ENCODE measurements around the gene HDAC4.

HDAC4 gene

DNA sequence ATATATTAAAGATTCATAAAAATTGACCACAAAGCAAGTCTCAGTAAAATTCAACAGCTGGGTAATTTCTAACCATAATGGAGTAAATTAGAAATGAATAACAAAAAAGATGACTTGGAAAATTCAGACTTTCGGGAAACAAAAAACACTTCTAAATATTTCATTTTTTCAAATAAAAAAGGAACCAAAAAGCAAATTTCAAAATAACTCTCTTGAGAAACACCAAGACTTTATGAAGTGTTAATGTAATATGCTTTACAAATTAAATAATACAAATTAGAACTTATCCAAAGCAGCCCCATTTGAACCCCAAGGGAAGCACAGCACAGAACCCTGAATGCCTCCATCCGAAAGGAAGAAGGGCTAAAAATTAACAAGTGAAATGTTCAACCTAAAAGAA lies 175.9 kb downstream of the HDAC4 start:
- H3K27me3 ChIP-seq: no peaks in the 10 kb centered on the region
- TF ChIP-seq, protein P1, sequence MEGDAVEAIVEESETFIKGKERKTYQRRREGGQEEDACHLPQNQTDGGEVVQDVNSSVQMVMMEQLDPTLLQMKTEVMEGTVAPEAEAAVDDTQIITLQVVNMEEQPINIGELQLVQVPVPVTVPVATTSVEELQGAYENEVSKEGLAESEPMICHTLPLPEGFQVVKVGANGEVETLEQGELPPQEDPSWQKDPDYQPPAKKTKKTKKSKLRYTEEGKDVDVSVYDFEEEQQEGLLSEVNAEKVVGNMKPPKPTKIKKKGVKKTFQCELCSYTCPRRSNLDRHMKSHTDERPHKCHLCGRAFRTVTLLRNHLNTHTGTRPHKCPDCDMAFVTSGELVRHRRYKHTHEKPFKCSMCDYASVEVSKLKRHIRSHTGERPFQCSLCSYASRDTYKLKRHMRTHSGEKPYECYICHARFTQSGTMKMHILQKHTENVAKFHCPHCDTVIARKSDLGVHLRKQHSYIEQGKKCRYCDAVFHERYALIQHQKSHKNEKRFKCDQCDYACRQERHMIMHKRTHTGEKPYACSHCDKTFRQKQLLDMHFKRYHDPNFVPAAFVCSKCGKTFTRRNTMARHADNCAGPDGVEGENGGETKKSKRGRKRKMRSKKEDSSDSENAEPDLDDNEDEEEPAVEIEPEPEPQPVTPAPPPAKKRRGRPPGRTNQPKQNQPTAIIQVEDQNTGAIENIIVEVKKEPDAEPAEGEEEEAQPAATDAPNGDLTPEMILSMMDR (IDR thresholded peaks at IDR 0.05): no peak
- peak overlapping the region; percentile 30 to 63 for H3K4me3 ChIP-seq (ENCODE audit: low read depth in 1 of 2, low read length in 1 of 2)
- peaks cover 93 to 100% of the 10 kb centered on the region in 2 experiments for H3K4me1 ChIP-seq (ENCODE audit: control insufficient read depth in 1 of 2, insufficient read depth in 1 of 2, low read depth in 1 of 2, low read length in 1 of 2)
- H3K36me3 ChIP-seq: no peaks in the 10 kb centered on the region
- H3K9me3 ChIP-seq: no peaks in the 10 kb centered on the region
- H3K27ac ChIP-seq: peak overlapping the region; percentile 80

DNA sequence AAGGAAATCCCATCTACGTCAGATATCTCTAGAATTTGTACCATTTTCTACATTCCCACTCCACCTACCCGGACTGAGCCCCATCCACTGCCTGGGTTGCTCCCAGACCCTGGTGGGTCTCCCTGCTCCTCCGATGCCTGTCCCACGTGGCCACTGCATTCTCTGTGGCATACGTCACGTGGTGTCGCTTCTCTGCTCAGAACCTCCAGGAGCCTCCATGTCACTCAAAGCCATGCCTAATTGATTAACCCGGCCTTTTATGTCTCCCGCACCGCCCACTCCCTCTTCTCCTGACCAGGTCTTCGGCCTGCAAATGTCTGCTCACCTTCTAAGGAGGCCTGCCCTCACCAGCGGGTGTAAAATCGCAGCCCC lies 176.6 kb downstream of the HDAC4 start:
- TF ChIP-seq, protein P1 (IDR thresholded peaks at IDR 0.05): no peak
- H3K4me1 ChIP-seq (ENCODE audit: control insufficient read depth in 1 of 2, insufficient read depth in 1 of 2, low read depth in 1 of 2, low read length in 1 of 2): peaks cover 92 to 100% of the 10 kb centered on the region in 2 experiments

DNA sequence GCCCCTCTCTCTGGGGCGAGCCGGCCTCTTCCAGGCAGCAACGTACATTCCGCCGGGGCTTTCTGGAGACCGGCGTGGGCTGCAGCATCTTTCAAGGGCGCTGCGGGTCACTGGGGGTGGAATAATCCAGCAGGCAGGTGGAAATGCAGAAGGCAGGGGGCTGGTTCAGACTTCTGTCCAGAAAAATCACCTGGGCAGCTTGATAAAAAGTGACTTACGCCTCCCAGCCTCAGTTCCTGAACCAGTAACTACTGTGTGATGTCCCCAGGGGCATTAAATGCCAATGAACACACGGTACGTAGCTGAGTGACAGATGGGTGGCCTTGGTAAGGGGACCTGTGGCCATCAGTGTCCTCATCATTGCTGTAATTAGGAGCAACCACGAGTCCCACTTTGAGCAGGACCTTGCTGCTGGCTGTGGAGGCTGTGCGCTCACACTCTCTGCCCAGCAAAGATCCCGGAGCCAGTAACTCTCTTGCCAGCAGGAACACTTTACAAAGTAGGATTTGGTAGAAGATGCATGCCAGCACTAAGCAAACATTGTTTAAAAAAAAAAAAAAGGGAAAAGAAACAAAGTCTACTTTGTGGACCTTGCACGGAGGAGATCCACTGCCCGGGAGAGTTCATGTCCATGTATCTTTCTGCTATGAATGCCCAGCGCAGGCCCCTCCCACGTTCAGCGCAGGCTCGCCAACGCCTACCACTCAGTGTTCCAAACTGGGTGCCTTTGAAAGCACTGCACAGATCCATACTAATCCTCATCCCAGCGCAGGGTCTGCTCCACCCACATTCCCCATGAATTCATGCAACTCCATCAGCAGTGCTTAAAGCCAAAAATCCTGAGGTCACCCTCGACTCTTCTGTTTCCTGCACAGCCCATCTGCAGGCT lies 177.3 kb downstream of the HDAC4 start:
- Histone ChIP-seq H3K36me3 (no peaks in the 10 kb centered on the region), H3K27ac (peak overlapping the region; percentile 80), H3K9me3 (no peaks in the 10 kb centered on the region), H3K4me1 (ENCODE audit: control insufficient read depth in 1 of 2, insufficient read depth in 1 of 2, low read depth in 1 of 2, low read length in 1 of 2) (peaks cover 91 to 94% of the 10 kb centered on the region in 2 experiments), H3K4me3 (ENCODE audit: low read depth in 1 of 2, low read length in 1 of 2) (peak overlapping the region; percentile 54 to 63), H3K27me3 (no peaks in the 10 kb centered on the region)
- TF ChIP-seq, protein P1 (IDR thresholded peaks at IDR 0.05): no peak

More for the DNA sequence above, 176.6 kb downstream of the HDAC4 start:
- no peaks in the 10 kb centered on the region for H3K9me3 ChIP-seq
- H3K36me3 ChIP-seq: no peaks in the 10 kb centered on the region
- peak overlapping the region; percentile 54 to 63 for H3K4me3 ChIP-seq (ENCODE audit: low read depth in 1 of 2, low read length in 1 of 2)
- H3K27ac ChIP-seq: peak overlapping the region; percentile 80
- no peaks in the 10 kb centered on the region for H3K27me3 ChIP-seq

DNA sequence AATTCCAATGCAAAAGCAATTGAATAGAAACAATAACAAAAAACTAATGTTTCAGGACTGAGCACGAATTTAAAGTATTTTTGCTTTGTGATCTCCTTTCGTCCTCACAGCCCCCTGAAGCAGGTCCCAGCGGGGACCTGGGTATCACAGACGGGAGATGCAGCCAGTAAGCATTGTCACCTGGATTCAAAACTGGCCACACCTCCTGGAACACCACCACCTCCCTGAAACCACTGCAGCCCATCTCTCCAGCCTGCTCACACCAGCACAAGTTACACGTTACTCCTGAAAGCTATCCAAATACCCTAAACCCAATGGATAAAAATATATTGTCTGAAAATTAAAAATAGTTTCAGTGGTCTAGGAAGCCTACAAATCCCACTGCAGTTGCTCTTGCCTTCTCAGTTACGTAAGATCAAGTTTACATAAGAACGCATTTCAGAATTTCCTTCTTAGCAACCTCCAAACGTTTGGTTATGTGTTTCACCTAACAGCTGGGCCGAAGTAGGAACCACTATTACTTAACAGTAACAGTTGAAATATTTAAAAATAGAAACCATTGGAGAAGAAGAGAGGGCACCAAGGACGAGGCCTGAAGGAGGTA lies 178.0 kb downstream of the HDAC4 start:
- Histone ChIP-seq H3K4me3 (ENCODE audit: low read depth in 1 of 2, low read length in 1 of 2) (peak overlapping the region; percentile 54 to 63), H3K27me3 (no peaks in the 10 kb centered on the region), H3K4me1 (ENCODE audit: control insufficient read depth in 1 of 2, insufficient read depth in 1 of 2, low read depth in 1 of 2, low read length in 1 of 2) (peaks cover 85 to 89% of the 10 kb centered on the region in 2 experiments), H3K27ac (peak overlapping the region; percentile 80), H3K9me3 (no peaks in the 10 kb centered on the region), H3K36me3 (no peaks in the 10 kb centered on the region)
- TF ChIP-seq, protein P1 (IDR thresholded peaks at IDR 0.05): no peak

DNA sequence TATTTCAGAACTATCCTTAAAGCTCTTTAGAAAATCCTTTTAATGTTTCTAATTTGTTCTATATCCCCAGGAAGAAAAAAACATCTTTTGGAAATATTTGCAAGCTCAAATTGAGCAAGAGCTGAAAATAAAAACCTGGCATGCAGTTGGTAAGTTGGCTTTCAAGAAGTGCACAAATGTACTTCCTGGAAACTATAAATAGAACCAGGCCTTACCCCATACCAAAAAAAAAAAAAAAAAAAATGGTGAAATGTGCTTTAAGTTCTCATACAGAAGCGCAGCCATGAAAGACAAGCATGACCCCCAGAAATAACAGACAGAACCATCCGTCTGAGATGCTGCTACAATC lies 178.5 kb downstream of the HDAC4 start:
- TF ChIP-seq, protein P1 (IDR thresholded peaks at IDR 0.05): no peak
- H3K4me3 ChIP-seq (ENCODE audit: low read depth in 1 of 2, low read length in 1 of 2): peak overlapping the region; percentile 54 to 63
- H3K36me3 ChIP-seq: no peaks in the 10 kb centered on the region
- peaks cover 85 to 89% of the 10 kb centered on the region in 2 experiments for H3K4me1 ChIP-seq (ENCODE audit: control insufficient read depth in 1 of 2, insufficient read depth in 1 of 2, low read depth in 1 of 2, low read length in 1 of 2)
- peak overlapping the region; percentile 80 for H3K27ac ChIP-seq
- H3K27me3 ChIP-seq: no peaks in the 10 kb centered on the region
- no peaks in the 10 kb centered on the region for H3K9me3 ChIP-seq
